ENCODE results near the gene NODAL. TPM values are rescaled to one million over a fixed set of nuclear protein-coding genes. Genes with fewer than 3 reads are reported as not detected.

NODAL gene
- total RNA-seq, 1 experiment from 2014 or later: not detected

GRCh38 chr10:70418713-70419112 lies 22.8 kb downstream of the NODAL start:
- H3K79me2 ChIP-seq (ENCODE audit: low read depth): peaks cover 32% of the 10 kb centered on the region
- no TSS peak for BruUV-seq (replicated peaks)
- CTCF ChIA-PET: no interaction called here

DNA sequence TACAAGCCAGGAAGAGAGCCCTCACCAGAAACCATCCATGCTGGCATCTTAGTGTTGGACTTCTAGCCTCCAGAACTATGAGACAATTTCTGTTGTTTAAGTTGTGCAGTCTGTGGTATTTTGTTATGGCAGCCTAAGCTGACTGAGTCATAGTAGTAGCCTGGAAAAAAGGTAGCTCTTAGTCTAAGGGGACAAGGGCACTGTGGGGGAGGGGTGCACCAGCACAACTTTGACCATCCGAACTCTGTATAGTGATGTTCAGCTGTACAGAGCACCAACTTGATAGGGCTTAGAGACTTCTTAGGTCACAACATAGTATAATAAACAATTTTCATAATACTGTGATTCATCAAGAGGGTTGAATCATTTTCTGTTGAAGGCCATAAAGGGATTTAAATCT lies 23.3 kb downstream of the NODAL start:
- Histone ChIP-seq H3K27me3 (ENCODE audit: insufficient read depth, low read depth) (no peaks in the 10 kb centered on the region), H3K79me2 (ENCODE audit: low read depth) (peaks cover 34% of the 10 kb centered on the region), H3K36me3 (ENCODE audit: low read depth) (peaks cover 26% of the 10 kb centered on the region), H2AFZ (no peak overlapping the region), H3K27ac (no peak overlapping the region), H3K4me3 (no peak overlapping the region), H3K9me2 (ENCODE audit: insufficient read depth) (no peaks in the 10 kb centered on the region), H3F3A (ENCODE audit: insufficient read depth, low read depth) (no peaks in the 10 kb centered on the region; the same call in 1 of the 2 replicates), H3K4me1 (replicated peaks; ENCODE audit: insufficient read depth) (no peaks in the 10 kb centered on the region), H3K4me2 (no peak overlapping the region), H4K20me1 (ENCODE audit: insufficient read depth) (peaks cover 23% of the 10 kb centered on the region), H3K9me3 (ENCODE audit: insufficient read depth, low read depth) (no peaks in the 10 kb centered on the region)
- ChIA-PET CTCF (no interaction called here), POLR2A (ENCODE audit: unreplicated experiment) (interaction anchor here (0.6 kb wide), 1 partner anchor 15 kb away, joined by 4 read pairs; no protein-coding TSS in a partner anchor)
- BruUV-seq (replicated peaks): no TSS peak
- no peak for DNase-seq
- intact Hi-C loops (cut with micrococcal nuclease; ENCODE audit: unreplicated experiment): no loop called here
- TF ChIP-seq CTCF (conservative IDR thresholded peaks at IDR 0.05) (no peak), EZH2 (IDR thresholded peaks at IDR 0.05; ENCODE audit: low read depth) (no peak)

More at GRCh38 chr10:70418713-70419112, 22.8 kb downstream of the NODAL start:
- Histone ChIP-seq H3K36me3 (ENCODE audit: low read depth) (peaks cover 31% of the 10 kb centered on the region), H3K4me1 (replicated peaks; ENCODE audit: insufficient read depth) (no peaks in the 10 kb centered on the region), H4K20me1 (ENCODE audit: insufficient read depth) (peaks cover 22% of the 10 kb centered on the region), H3K4me3 (no peak overlapping the region), H3K9me2 (ENCODE audit: insufficient read depth) (no peaks in the 10 kb centered on the region), H3K4me2 (no peak overlapping the region), H3F3A (ENCODE audit: insufficient read depth, low read depth) (no peaks in the 10 kb centered on the region; the same call in 1 of the 2 replicates), H3K27ac (no peak overlapping the region), H3K9me3 (ENCODE audit: insufficient read depth, low read depth) (no peaks in the 10 kb centered on the region), H3K27me3 (ENCODE audit: insufficient read depth, low read depth) (no peaks in the 10 kb centered on the region), H2AFZ (no peak overlapping the region)
- no peak for DNase-seq
- POLR2A ChIA-PET (ENCODE audit: unreplicated experiment): interaction anchor here (0.6 kb wide), 1 partner anchor 15 kb away, joined by 4 read pairs; no protein-coding TSS in a partner anchor
- intact Hi-C loops (cut with micrococcal nuclease; ENCODE audit: unreplicated experiment): no loop called here
- no peak for TF ChIP-seq CTCF (conservative IDR thresholded peaks at IDR 0.05)
- TF ChIP-seq EZH2 (IDR thresholded peaks at IDR 0.05; ENCODE audit: low read depth): no peak

- H3K9me3 ChIP-seq (ENCODE audit: insufficient read depth, low read depth): no peaks in the 10 kb centered on the region
- H3K36me3 ChIP-seq (ENCODE audit: low read depth): peaks cover 20% of the 10 kb centered on the region
- no peaks in the 10 kb centered on the region for H3K4me1 ChIP-seq (replicated peaks; ENCODE audit: insufficient read depth)
- no peak for TF ChIP-seq EZH2 (IDR thresholded peaks at IDR 0.05; ENCODE audit: low read depth)
- no peak for TF ChIP-seq CTCF (conservative IDR thresholded peaks at IDR 0.05)
- BruUV-seq (replicated peaks): no TSS peak
- DNase-seq: no peak
- POLR2A ChIA-PET (ENCODE audit: unreplicated experiment): interaction anchor here (0.5 kb wide), 1 partner anchor 14 kb away, joined by 3 read pairs; the partner anchor contains the start of gene EIF4EBP2
- intact Hi-C loops (cut with micrococcal nuclease; ENCODE audit: unreplicated experiment): no loop called here
- H3K27ac ChIP-seq: no peak overlapping the region
- H2AFZ ChIP-seq: no peak overlapping the region
- peaks cover 41% of the 10 kb centered on the region for H3K79me2 ChIP-seq (ENCODE audit: low read depth)
- no peaks in the 10 kb centered on the region for H3K9me2 ChIP-seq (ENCODE audit: insufficient read depth)
- no peak overlapping the region for H3K4me2 ChIP-seq
- H3F3A ChIP-seq (ENCODE audit: insufficient read depth, low read depth): peaks cover under 1% of the 10 kb centered on the region; the same call in 1 of the 2 replicates
- CTCF ChIA-PET: no interaction called here
- H3K4me3 ChIP-seq: no peak overlapping the region
- peaks cover 28% of the 10 kb centered on the region for H4K20me1 ChIP-seq (ENCODE audit: insufficient read depth)
- H3K27me3 ChIP-seq (ENCODE audit: insufficient read depth, low read depth): no peaks in the 10 kb centered on the region
These were observed 23.9 kb downstream of the NODAL start for GRCh38 chr10:70417568-70417967.
